Endothelial cell of umbilical vein (primary cell): ENCODE results near the gene PROZ. TPM values are rescaled to one million over a fixed set of nuclear protein-coding genes. Genes with fewer than 3 reads are reported as not detected.

ENCODE experiments used
- BruUV-seq: library from RNA; stranded (reverse); fragments of 400-500 nt; replicated peaks from 2 replicates; lab custom pipeline; 2021; lab: Mats Ljungman, UMichigan
- CTCF ChIA-PET: fragments of 300-600, 350-600 bp; sonication (Branson Sonifier 250); formaldehyde crosslinking; loops from one replicate; lab custom pipeline; 2021; ENCODE audit warnings: antibody characterized with exemption, inconsistent platforms; lab: Charles Lee
- POLR2A ChIA-PET: fragments of 300-600, 350-600 bp; sonication (Branson Sonifier 250); formaldehyde crosslinking; loops from one replicate; lab custom pipeline; 2021; ENCODE audit warnings: antibody characterized with exemption, inconsistent platforms; lab: Charles Lee
- DNase-seq: peaks from one replicate; pipeline ENCODE4 v3.0.0-alpha.2; 2011; ENCODE audit warnings: low read depth, low spot score
- FAIRE-seq: peaks from 2 replicates; lab custom pipeline; 2011; peaks lifted over from hg19 to GRCh38; lab: Jason Lieb, UNC
- H2AFZ ChIP-seq: 2 replicates; pipeline ENCODE4 v1.6.0; 2012; ENCODE audit warnings: low read depth, low read length, control low read depth, inconsistent platforms
- H3K27ac ChIP-seq: 2 replicates; pipeline ENCODE4 v1.5.1; 2011; ENCODE audit warnings: low read depth, mild to moderate bottlenecking, control low read depth, low read length, moderate library complexity; ENCODE audit not compliant: insufficient read depth
- H3K27me3 ChIP-seq, 2 experiments: 2 replicates each; pipeline versions ENCODE4 v1.6.0 to v1.6.1; 2011; ENCODE audit warnings: low read length in 2 of 2, mixed read lengths in 1 of 2; ENCODE audit not compliant: control insufficient read depth in 2 of 2, insufficient read depth in 2 of 2
- H3K36me3 ChIP-seq, 2 experiments: 2 replicates in 1 of 2; 3 replicates in 1 of 2; pipeline ENCODE4 v1.5.1; 2011; ENCODE audit warnings: low read length in 2 of 2, mild to moderate bottlenecking in 1 of 2, moderate library complexity in 1 of 2; ENCODE audit not compliant: control insufficient read depth in 2 of 2, insufficient read depth in 2 of 2; ENCODE audit errors: extremely low read depth in 1 of 2
- H3K4me1 ChIP-seq: 3 replicates; pipeline ENCODE4 v1.5.1; 2011; ENCODE audit warnings: mild to moderate bottlenecking, low read length; ENCODE audit not compliant: control insufficient read depth, insufficient read depth; ENCODE audit errors: extremely low read depth
- H3K4me2 ChIP-seq: 2 replicates; pipeline ENCODE4 v1.6.1; 2011; ENCODE audit warnings: low read length, control low read depth, mixed read lengths; ENCODE audit not compliant: insufficient read depth
- H3K4me3 ChIP-seq, 3 experiments: fragments of 200-600 bp in 1 of 3; sonication (generic), shearing (Covaris generic) in 1 of 3; replicated peaks in 1 of 3; 2 replicates each; pipeline ENCODE4 v1.5.1; 2011 to 2016; ENCODE audit warnings: control low read depth in 3 of 3, low read length in 3 of 3, mild to moderate bottlenecking in 2 of 3, inconsistent platforms in 1 of 3, low read depth in 1 of 3, moderate library complexity in 1 of 3; ENCODE audit not compliant: insufficient read depth in 1 of 3
- H3K79me2 ChIP-seq: 2 replicates; pipeline ENCODE4 v1.6.0; 2012; ENCODE audit warnings: low read length, inconsistent platforms; ENCODE audit not compliant: control insufficient read depth, insufficient read depth
- H3K9ac ChIP-seq: replicated peaks from 2 replicates; pipeline ENCODE3; 2011; ENCODE audit warnings: low read length, control low read depth; ENCODE audit not compliant: insufficient read depth; ENCODE audit errors: extremely low read depth
- H3K9me1 ChIP-seq: replicated peaks from 3 replicates; pipeline ENCODE4 v1.6.0; 2011; ENCODE audit warnings: mild to moderate bottlenecking, low read length; ENCODE audit not compliant: control insufficient read depth, insufficient read depth; ENCODE audit errors: extremely low read depth
- H3K9me3 ChIP-seq: replicated peaks from 2 replicates; pipeline ENCODE4 v1.5.1; 2012; ENCODE audit warnings: low read length, inconsistent platforms; ENCODE audit not compliant: control insufficient read depth, insufficient read depth
- H4K20me1 ChIP-seq: replicated peaks from 2 replicates; pipeline ENCODE3; 2011; ENCODE audit warnings: mild to moderate bottlenecking, low read length; ENCODE audit not compliant: control insufficient read depth, insufficient read depth; ENCODE audit errors: extremely low read depth
- EZH2 ChIP-seq: IDR thresholded peaks from 2 replicates; pipeline ENCODE4 v1.6.1; 2012; ENCODE audit warnings: borderline replicate concordance, low read depth, mild to moderate bottlenecking, moderate library complexity, low read length, inconsistent platforms; ENCODE audit not compliant: severe bottlenecking
- FOS ChIP-seq: IDR thresholded peaks from 2 replicates; pipeline ENCODE4 v1.6.1; 2011; ENCODE audit warnings: mild to moderate bottlenecking, low read length, moderate library complexity, borderline replicate concordance; ENCODE audit not compliant: insufficient read depth
- GATA2 ChIP-seq: IDR thresholded peaks from 2 replicates; pipeline ENCODE4 v1.7.0; 2011; ENCODE audit warnings: low read depth, mild to moderate bottlenecking, moderate library complexity, mixed read lengths, low read length; ENCODE audit not compliant: insufficient read length, insufficient read depth
- JUN ChIP-seq: IDR thresholded peaks from 2 replicates; pipeline ENCODE4 v1.6.1; 2011; ENCODE audit warnings: borderline replicate concordance, low read depth; ENCODE audit not compliant: insufficient read length, insufficient read depth
- MAX ChIP-seq: IDR thresholded peaks from 2 replicates; pipeline ENCODE4 v1.6.1; 2011; ENCODE audit not compliant: insufficient read depth, insufficient read length
- MYC ChIP-seq: IDR thresholded peaks from one replicate; pipeline ENCODE4 v1.6.1; 2011; ENCODE audit warnings: mild to moderate bottlenecking, low read depth, low read length
- POLR2A ChIP-seq: IDR thresholded peaks from 2 replicates; pipeline ENCODE4 v1.6.1; 2012; ENCODE audit warnings: low read depth, mild to moderate bottlenecking, control low read depth, low read length
- POLR2AphosphoS5 ChIP-seq: IDR thresholded peaks from 2 replicates; pipeline ENCODE4 v1.6.1; 2012; ENCODE audit warnings: low read depth, mild to moderate bottlenecking, control low read depth, low read length, moderate library complexity; ENCODE audit not compliant: insufficient read depth
- dilution Hi-C: fragments of 300-500 bp; cut with MboI; formaldehyde crosslinking; loops from one replicate; pipeline ENCODE4 v1.15.0; 2019; ENCODE audit warnings: low sequenced_read_pairs; ENCODE audit not compliant: extremely low pct_ligation_motif_present
- intact Hi-C: fragments of 100-400 bp; cut with micrococcal nuclease; formaldehyde crosslinking; loops from one replicate; pipeline ENCODE4 v1.10.0; 2022
- polyA plus RNA-seq, 4 experiments: library from polyadenylated mRNA; depleted of rRNA in 3 of 4; stranded (reverse) in 3 of 4; unstranded in 1 of 4; fragments of >200 nt; gene quantifications; 2 replicates each; pipeline versions ENCODE4 v1.2.1 to v1.2.3, GENCODE V29; 2011 to 2012; ENCODE audit warnings: missing spikeins in 1 of 4
- total RNA-seq: library from RNA; stranded (reverse); gene quantifications from 2 replicates; pipeline ENCODE4 v1.2.3, GENCODE V29; 2021
- TF ChIP-seq, protein P1 (sequence below), 2 donors: IDR thresholded peaks; 1 replicate in 1 of 2; 2 replicates in 1 of 2; pipeline ENCODE4 v1.5.1; 2011; ENCODE audit warnings: low read length in 2 of 2, mild to moderate bottlenecking in 2 of 2, moderate library complexity in 2 of 2, control low read depth in 1 of 2, inconsistent platforms in 1 of 2, low read depth in 1 of 2; ENCODE audit not compliant: insufficient read depth in 1 of 2; ENCODE audit errors: extremely low read depth in 1 of 2

Gene PROZ
- total and polyA plus RNA-seq, 2 donors (not counting 3 experiments of a cell fraction or from before 2014, with no cell fraction given): not detected

- Histone ChIP-seq H3K9ac (no peak overlapping the region), H3K4me3 (no peak overlapping the region), H3K9me1 (no peaks in the 10 kb centered on the region), H3K4me1 (peaks cover 3% of the 10 kb centered on the region), H4K20me1 (peaks cover 4% of the 10 kb centered on the region), H3K27ac (no peak overlapping the region), H2AFZ (no peak overlapping the region), H3K36me3 (peaks cover 6 to 18% of the 10 kb centered on the region in 2 experiments), H3K9me3 (no peaks in the 10 kb centered on the region), H3K27me3 (no peaks in the 10 kb centered on the region), H3K79me2 (peaks cover 75% of the 10 kb centered on the region), H3K4me2 (no peak overlapping the region)
- no TSS peak for BruUV-seq
- dilution Hi-C loops: no loop called here
- TF ChIP-seq JUN (no peak), POLR2A (no peak), EZH2 (no peak), MYC (no peak), GATA2 (no peak), FOS (no peak), POLR2AphosphoS5 (no peak), MAX (no peak)
- TF ChIP-seq, protein P1, sequence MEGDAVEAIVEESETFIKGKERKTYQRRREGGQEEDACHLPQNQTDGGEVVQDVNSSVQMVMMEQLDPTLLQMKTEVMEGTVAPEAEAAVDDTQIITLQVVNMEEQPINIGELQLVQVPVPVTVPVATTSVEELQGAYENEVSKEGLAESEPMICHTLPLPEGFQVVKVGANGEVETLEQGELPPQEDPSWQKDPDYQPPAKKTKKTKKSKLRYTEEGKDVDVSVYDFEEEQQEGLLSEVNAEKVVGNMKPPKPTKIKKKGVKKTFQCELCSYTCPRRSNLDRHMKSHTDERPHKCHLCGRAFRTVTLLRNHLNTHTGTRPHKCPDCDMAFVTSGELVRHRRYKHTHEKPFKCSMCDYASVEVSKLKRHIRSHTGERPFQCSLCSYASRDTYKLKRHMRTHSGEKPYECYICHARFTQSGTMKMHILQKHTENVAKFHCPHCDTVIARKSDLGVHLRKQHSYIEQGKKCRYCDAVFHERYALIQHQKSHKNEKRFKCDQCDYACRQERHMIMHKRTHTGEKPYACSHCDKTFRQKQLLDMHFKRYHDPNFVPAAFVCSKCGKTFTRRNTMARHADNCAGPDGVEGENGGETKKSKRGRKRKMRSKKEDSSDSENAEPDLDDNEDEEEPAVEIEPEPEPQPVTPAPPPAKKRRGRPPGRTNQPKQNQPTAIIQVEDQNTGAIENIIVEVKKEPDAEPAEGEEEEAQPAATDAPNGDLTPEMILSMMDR (IDR thresholded peaks at IDR 0.05; ENCODE audit: extremely low read depth in 1 of 2, insufficient read depth in 1 of 2, low read depth in 1 of 2, low read length in 2 of 2): no peak
- POLR2A ChIA-PET: no interaction called here
- CTCF ChIA-PET: no interaction called here
- FAIRE-seq: no peak
- DNase-seq: no peak
- intact Hi-C loops: loop anchor here (5.0 kb wide), 1 partner anchor 278 kb away; no protein-coding TSS in a partner anchor
Observed at GRCh38 chr13:113220141-113220598, 61.7 kb downstream of the PROZ start.
